HFFc6 (cell line): ENCODE data around the gene CHST3. TPM values are rescaled to one million over a fixed set of nuclear protein-coding genes. Genes with fewer than 3 reads are reported as not detected.
A peak's percentile ranks its signal among the peaks of the same experiment; 100 is the strongest.

Experiments
- DNase-seq: peaks from one replicate; pipeline ENCODE4 v3.0.0-alpha.2; 2018
- H3K27ac Mint-ChIP-seq: 2 replicates; pipeline ENCODE4 v1.8.0; 2020; ENCODE audit warnings: mild to moderate bottlenecking, mixed read lengths
- H3K27me3 Mint-ChIP-seq: 2 replicates; pipeline ENCODE4 v1.8.0; 2021; ENCODE audit warnings: mild to moderate bottlenecking, moderate library complexity, mixed read lengths; ENCODE audit not compliant: insufficient read depth
- H3K36me3 Mint-ChIP-seq: 2 replicates; pipeline ENCODE4 v1.8.0; 2021; ENCODE audit warnings: low read depth, mixed read lengths
- H3K4me1 Mint-ChIP-seq: 2 replicates; pipeline ENCODE4 v1.8.0; 2020; ENCODE audit warnings: low read depth, mixed read lengths
- H3K4me3 Mint-ChIP-seq: 2 replicates; pipeline ENCODE4 v1.8.0; 2020; ENCODE audit warnings: mild to moderate bottlenecking, moderate library complexity, mixed read lengths
- H3K9me3 Mint-ChIP-seq: 2 replicates; pipeline ENCODE4 v1.8.0; 2020; ENCODE audit warnings: mild to moderate bottlenecking, mixed read lengths
- CTCF ChIP-seq: fragments of 200-600 bp; sonication (generic); IDR thresholded peaks from 2 replicates; pipeline ENCODE4 v1.5.0; 2021; ENCODE audit warnings: antibody characterized with exemption, mild to moderate bottlenecking
- total RNA-seq, 6 experiments: library from RNA; stranded (reverse); fragmentation: NEBNext Ultra II Directional; extraction: Animal tissue kit (Norgen Biotek cat#: 25700); gene quantifications; 2 replicates in 1 of 6; 3 replicates in 5 of 6; pipeline ENCODE4 v1.2.3, GENCODE V29; 2021

The CHST3 gene
- total RNA-seq, 6 experiments from 2014 or later: 34.9 to 48.1 (median 40.3) TPM

GRCh38 chr10:71968553-71969474 lies 4.6 kb downstream of the CHST3 start:
- Mint-ChIP-seq H3K27ac (peak overlapping the region; percentile 98), H3K36me3 (peaks cover 35% of the 10 kb centered on the region), H3K4me3 (peak overlapping the region; percentile 98), H3K27me3 (peaks cover 9% of the 10 kb centered on the region), H3K9me3 (no peaks in the 10 kb centered on the region), H3K4me1 (peaks cover 81% of the 10 kb centered on the region)
- DNase-seq: peak; percentile 40
- TF ChIP-seq CTCF: no peak

DNA sequence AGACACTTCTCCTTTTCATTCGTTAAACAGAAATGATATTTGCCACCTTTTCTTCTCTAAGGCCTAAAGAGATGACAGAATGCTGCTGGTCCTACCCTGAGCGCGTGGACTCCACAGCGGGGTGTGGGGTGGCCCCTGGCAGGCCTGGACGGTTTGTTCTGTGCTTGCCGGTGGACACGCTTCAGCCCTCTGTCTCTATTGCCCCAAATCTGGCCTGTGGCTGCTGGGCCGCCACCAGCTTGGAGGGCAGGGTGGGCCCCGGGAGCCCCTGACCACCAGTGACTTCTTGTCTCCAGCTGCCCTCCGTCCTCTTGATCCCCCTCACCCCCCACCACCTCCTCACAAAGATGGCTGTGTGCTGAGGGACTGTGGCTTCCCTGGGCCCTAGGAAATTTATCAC lies 5.7 kb downstream of the CHST3 start:
- H3K36me3 Mint-ChIP-seq: peaks cover 33% of the 10 kb centered on the region
- peaks cover 92% of the 10 kb centered on the region for H3K4me1 Mint-ChIP-seq
- no peak for TF ChIP-seq CTCF
- H3K4me3 Mint-ChIP-seq: no peak overlapping the region
- no peaks in the 10 kb centered on the region for H3K9me3 Mint-ChIP-seq
- peak overlapping the region; percentile 73 for H3K27ac Mint-ChIP-seq
- DNase-seq: no peak
- H3K27me3 Mint-ChIP-seq: peaks cover 8% of the 10 kb centered on the region

- no peak for DNase-seq
- peak; percentile 62 for TF ChIP-seq CTCF
- Mint-ChIP-seq H3K4me3 (no peak overlapping the region; the same call in 1 of the 2 replicates), H3K27ac (peak overlapping the region; percentile 73), H3K27me3 (peaks cover 4% of the 10 kb centered on the region), H3K36me3 (peaks cover 29% of the 10 kb centered on the region), H3K4me1 (peaks cover 96% of the 10 kb centered on the region), H3K9me3 (no peaks in the 10 kb centered on the region)
Observed at GRCh38 chr10:71970331-71970730, 6.1 kb downstream of the CHST3 start.

- Mint-ChIP-seq H3K4me1 (peaks cover 97% of the 10 kb centered on the region), H3K4me3 (no peak overlapping the region; the same call in 1 of the 2 replicates), H3K27me3 (peaks cover 4% of the 10 kb centered on the region)
Observed at GRCh38 chr10:71970869-71971268, 6.7 kb downstream of the CHST3 start.

DNA sequence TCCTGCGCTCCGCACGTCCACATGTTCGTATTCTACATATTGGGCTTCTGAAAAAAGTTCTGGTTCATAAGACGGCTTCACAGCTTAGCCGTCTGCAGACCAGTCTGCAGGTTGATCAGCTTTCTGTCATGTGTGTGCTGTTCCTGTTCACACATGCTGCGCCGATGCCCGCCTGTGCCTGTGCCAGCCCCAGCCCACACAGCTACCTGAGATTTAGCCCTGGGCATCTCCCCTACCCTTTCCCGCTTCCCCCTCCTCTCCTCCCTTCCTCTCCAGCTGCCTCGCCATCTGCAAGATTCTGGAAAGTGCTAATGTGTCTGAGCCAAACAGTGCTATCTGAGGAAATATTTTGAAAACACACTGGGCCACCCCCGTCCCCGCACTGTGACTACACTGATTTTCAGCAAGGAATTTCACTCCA lies 7.1 kb downstream of the CHST3 start:
- no peak for TF ChIP-seq CTCF
- peak overlapping the region; percentile 73; the same call in 1 of the 2 replicates for H3K27ac Mint-ChIP-seq
- H3K36me3 Mint-ChIP-seq: peaks cover 19% of the 10 kb centered on the region
- peaks cover 97% of the 10 kb centered on the region for H3K4me1 Mint-ChIP-seq
- peaks cover 4% of the 10 kb centered on the region for H3K27me3 Mint-ChIP-seq
- no peak overlapping the region for H3K4me3 Mint-ChIP-seq
- H3K9me3 Mint-ChIP-seq: no peaks in the 10 kb centered on the region
- DNase-seq: no peak

More at GRCh38 chr10:71970869-71971268, 6.7 kb downstream of the CHST3 start:
- peak overlapping the region; percentile 73 for H3K27ac Mint-ChIP-seq
- no peak for DNase-seq
- no peak for TF ChIP-seq CTCF
- peaks cover 24% of the 10 kb centered on the region for H3K36me3 Mint-ChIP-seq
- H3K9me3 Mint-ChIP-seq: no peaks in the 10 kb centered on the region
